ENCODE measurements around the gene EVI5. TPM values are rescaled to one million over a fixed set of nuclear protein-coding genes. Genes with fewer than 3 reads are reported as not detected.

The EVI5 gene
- total RNA-seq, 1 experiment from 2014 or later: 33.9 TPM

DNA sequence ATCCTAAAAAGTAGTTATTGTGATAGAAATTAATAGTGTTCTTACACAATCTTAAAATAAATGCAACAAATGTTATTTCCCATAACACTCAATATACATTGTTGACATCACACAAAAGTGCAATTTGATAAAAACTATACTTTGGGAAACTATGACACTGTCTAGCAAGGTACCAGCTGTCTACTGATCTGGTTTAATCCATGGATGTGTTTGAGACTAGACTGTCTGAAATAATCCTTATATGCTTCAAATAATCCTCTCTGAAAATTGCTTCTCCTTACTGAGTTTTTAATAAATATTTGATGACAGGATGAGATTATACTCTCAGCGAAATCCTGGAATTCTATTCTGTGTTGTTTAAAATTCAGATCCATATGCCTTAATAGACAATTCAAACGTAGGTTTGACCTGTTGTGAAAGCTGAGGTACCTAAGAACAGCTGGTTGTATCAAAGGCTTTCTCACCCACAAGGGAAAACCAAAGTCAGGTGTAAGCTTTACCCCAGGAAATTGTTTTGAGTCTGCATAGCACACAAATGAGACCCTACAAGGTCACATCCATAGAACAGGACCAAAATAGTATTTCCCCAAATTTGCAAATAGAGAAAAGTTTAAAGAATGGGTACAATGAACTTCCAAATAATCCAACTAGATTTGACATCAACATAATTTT, 289.4 kb downstream of the EVI5 start:
- H3K4me1 Mint-ChIP-seq (ENCODE audit: low read depth, unreplicated experiment): no peaks in the 10 kb centered on the region
- no peaks in the 10 kb centered on the region for H3K36me3 Mint-ChIP-seq (ENCODE audit: insufficient read depth, unreplicated experiment)
- CTCF ChIA-PET: no interaction called here

DNA sequence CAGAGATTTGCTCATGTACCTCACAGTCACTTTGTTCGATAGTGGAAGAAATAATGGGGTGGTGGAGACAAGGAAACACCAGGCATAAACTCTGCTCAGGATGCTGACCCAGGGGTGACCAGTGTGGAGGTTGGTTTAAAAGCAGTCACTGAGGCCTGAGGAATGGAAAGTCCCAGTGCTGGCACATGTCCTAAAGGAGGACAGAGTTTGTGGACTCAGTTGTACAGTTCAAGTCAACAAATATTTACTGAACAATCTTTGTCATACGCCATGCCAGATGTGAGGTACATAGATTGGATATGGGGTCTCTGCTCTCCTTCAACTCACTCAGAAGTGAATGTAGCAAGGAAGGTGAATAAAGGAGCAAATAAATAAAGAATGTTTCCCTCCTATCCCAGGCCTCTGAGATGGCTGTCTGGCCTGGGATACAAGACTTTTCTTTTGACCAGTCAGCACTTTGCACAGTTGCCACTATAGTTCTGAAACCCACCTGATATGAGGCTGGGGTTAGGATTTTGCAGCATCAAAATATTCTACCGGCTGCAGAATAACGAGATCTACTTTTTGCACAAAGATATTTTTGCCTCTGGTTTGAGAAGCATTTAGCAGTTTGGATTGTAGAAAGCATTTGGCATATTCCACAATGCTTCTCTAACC, 290.3 kb downstream of the EVI5 start:
- no peak overlapping the region for H3K4me3 Mint-ChIP-seq (ENCODE audit: low read depth, unreplicated experiment)
- no peaks in the 10 kb centered on the region for H3K36me3 Mint-ChIP-seq (ENCODE audit: insufficient read depth, unreplicated experiment)
- DNase-seq: no peak
- no peak overlapping the region for H3K27ac Mint-ChIP-seq (ENCODE audit: unreplicated experiment)
- intact Hi-C loops (cut with micrococcal nuclease; ENCODE audit: unreplicated experiment): no loop called here
- TF ChIP-seq, protein P1, sequence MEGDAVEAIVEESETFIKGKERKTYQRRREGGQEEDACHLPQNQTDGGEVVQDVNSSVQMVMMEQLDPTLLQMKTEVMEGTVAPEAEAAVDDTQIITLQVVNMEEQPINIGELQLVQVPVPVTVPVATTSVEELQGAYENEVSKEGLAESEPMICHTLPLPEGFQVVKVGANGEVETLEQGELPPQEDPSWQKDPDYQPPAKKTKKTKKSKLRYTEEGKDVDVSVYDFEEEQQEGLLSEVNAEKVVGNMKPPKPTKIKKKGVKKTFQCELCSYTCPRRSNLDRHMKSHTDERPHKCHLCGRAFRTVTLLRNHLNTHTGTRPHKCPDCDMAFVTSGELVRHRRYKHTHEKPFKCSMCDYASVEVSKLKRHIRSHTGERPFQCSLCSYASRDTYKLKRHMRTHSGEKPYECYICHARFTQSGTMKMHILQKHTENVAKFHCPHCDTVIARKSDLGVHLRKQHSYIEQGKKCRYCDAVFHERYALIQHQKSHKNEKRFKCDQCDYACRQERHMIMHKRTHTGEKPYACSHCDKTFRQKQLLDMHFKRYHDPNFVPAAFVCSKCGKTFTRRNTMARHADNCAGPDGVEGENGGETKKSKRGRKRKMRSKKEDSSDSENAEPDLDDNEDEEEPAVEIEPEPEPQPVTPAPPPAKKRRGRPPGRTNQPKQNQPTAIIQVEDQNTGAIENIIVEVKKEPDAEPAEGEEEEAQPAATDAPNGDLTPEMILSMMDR (IDR thresholded peaks at IDR 0.05; ENCODE audit: unreplicated experiment): no peak
- H3K4me1 Mint-ChIP-seq (ENCODE audit: low read depth, unreplicated experiment): no peaks in the 10 kb centered on the region
- no peaks in the 10 kb centered on the region for H3K27me3 Mint-ChIP-seq (ENCODE audit: unreplicated experiment)
- BruUV-seq (replicated peaks): no TSS peak
- no peaks in the 10 kb centered on the region for H3K9me3 Mint-ChIP-seq (ENCODE audit: low read depth, unreplicated experiment)
- CTCF ChIA-PET: no interaction called here

More for the DNA sequence above, 289.4 kb downstream of the EVI5 start:
- no peak for DNase-seq
- H3K27ac Mint-ChIP-seq (ENCODE audit: unreplicated experiment): no peak overlapping the region
- H3K9me3 Mint-ChIP-seq (ENCODE audit: low read depth, unreplicated experiment): no peaks in the 10 kb centered on the region
- intact Hi-C loops (cut with micrococcal nuclease; ENCODE audit: unreplicated experiment): no loop called here
- BruUV-seq (replicated peaks): no TSS peak
- TF ChIP-seq, protein P1 (IDR thresholded peaks at IDR 0.05; ENCODE audit: unreplicated experiment): no peak
- H3K27me3 Mint-ChIP-seq (ENCODE audit: unreplicated experiment): no peaks in the 10 kb centered on the region
- no peak overlapping the region for H3K4me3 Mint-ChIP-seq (ENCODE audit: low read depth, unreplicated experiment)

DNA sequence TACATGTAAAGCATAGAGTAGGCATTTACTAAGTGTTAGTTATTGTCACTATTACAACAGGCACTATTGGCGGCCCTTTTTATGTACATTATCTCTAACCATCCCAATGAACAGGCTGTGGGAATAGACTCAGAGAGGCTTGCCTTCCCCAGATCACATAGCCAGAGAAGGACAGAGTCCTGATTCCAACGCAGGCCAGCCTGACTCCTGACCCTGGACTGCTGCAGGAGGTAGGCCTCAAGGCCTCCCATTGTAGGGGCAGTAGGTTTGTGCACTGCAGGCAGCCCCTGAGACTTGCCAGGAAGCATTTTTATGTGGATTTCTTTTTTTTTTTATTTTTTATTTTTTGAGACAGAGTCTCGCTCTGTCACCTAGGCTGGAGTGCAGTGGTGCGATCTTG, 291.8 kb downstream of the EVI5 start:
- Mint-ChIP-seq H3K36me3 (ENCODE audit: insufficient read depth, unreplicated experiment) (no peaks in the 10 kb centered on the region), H3K4me3 (ENCODE audit: low read depth, unreplicated experiment) (no peak overlapping the region), H3K4me1 (ENCODE audit: low read depth, unreplicated experiment) (no peaks in the 10 kb centered on the region), H3K9me3 (ENCODE audit: low read depth, unreplicated experiment) (no peaks in the 10 kb centered on the region), H3K27ac (ENCODE audit: unreplicated experiment) (no peak overlapping the region), H3K27me3 (ENCODE audit: unreplicated experiment) (peaks cover 13% of the 10 kb centered on the region)
- BruUV-seq (replicated peaks): no TSS peak
- CTCF ChIA-PET: no interaction called here
- no peak for DNase-seq
- intact Hi-C loops (cut with micrococcal nuclease; ENCODE audit: unreplicated experiment): no loop called here
- TF ChIP-seq, protein P1 (IDR thresholded peaks at IDR 0.05; ENCODE audit: unreplicated experiment): no peak

GRCh38 chr1:92488832-92489231, 296.1 kb downstream of the EVI5 start:
- intact Hi-C loops (cut with micrococcal nuclease; ENCODE audit: unreplicated experiment): loop anchor here (10.0 kb wide), 1 partner anchor 96 kb away; no protein-coding TSS in a partner anchor
- Mint-ChIP-seq H3K27ac (ENCODE audit: unreplicated experiment) (no peak overlapping the region), H3K36me3 (ENCODE audit: insufficient read depth, unreplicated experiment) (peaks cover 27% of the 10 kb centered on the region)

More at GRCh38 chr1:92488832-92489231, 296.1 kb downstream of the EVI5 start:
- DNase-seq: no peak
- H3K27me3 Mint-ChIP-seq (ENCODE audit: unreplicated experiment): peaks cover 53% of the 10 kb centered on the region
- H3K4me1 Mint-ChIP-seq (ENCODE audit: low read depth, unreplicated experiment): peaks cover 9% of the 10 kb centered on the region
- H3K9me3 Mint-ChIP-seq (ENCODE audit: low read depth, unreplicated experiment): no peaks in the 10 kb centered on the region
- TF ChIP-seq, protein P1 (IDR thresholded peaks at IDR 0.05; ENCODE audit: unreplicated experiment): no peak
- H3K4me3 Mint-ChIP-seq (ENCODE audit: low read depth, unreplicated experiment): no peak overlapping the region
- CTCF ChIA-PET: interaction anchor here (0.6 kb wide), 2 partner anchors 11 to 1297 kb away, joined by 4 read pairs; no protein-coding TSS in a partner anchor
- BruUV-seq (replicated peaks): no TSS peak

Data from Calu3 (cell line).